ENCODE data around the gene LAMA4.

The LAMA4 gene

DNA sequence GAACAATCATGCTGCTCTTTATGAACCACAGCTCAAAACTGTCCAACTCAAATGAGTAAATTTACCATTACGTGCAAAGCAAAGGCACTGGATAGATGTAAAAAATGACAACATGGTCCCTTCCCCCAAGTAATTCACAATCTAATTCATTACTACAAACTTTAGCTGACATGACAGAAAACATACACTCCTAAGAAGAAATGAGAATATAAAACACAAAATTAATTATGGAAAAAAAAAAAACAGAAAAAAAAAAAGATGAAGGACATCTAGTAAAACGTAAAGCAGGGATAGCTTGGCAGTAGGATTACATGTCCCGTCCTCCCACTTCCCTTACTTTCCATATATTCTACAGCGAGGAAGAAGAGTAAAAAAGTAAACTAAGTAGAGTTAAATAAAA lies 172.8 kb downstream of the LAMA4 start:
- DNase-seq (ENCODE audit: low read depth) = no peak

DNA sequence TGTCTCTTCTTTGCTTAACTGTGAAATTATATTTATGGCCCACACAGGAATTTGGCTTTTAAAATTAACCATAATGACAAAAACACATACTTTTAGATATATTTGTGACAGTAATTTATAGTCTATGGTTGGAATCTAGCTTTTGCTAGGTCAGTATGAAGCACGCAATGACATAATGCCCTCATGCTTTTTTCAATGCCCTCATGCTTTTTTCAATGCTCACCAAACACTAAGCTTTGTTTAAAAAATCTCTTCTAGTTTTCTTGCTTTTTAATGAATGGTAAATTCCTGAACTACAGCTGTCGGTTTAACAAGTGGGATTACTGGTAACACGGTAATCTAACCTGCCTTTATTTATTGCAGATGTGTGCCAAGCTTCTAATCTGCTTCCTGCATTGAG lies 187.8 kb downstream of the LAMA4 start:
- no peak for DNase-seq (ENCODE audit: low read depth)

DNA sequence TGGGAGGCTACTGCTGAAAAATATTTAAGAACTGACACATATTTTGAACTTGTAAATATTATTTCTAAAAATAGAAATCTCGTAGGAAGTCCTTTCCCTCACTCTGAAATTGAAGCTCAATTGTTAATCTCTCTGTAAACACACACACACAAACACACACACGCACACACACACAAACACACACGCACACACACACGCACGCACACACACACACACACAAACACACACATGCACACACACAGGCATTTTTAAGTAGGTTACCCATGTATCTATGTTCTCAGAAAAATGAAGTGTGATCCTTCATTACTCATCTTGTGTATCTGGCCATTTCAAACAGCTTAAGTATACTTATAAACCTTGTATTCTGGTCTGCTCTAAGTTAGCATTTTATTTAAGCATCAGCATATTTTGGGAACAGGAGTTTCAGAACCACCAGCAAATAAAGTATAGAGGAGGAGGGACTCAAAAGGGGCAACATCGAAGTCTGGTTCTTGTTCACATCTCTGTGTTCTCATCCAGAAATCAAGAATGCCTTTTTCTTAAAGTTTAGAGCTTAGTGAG lies 188.9 kb downstream of the LAMA4 start:
- no peak for DNase-seq (ENCODE audit: low read depth)

DNA sequence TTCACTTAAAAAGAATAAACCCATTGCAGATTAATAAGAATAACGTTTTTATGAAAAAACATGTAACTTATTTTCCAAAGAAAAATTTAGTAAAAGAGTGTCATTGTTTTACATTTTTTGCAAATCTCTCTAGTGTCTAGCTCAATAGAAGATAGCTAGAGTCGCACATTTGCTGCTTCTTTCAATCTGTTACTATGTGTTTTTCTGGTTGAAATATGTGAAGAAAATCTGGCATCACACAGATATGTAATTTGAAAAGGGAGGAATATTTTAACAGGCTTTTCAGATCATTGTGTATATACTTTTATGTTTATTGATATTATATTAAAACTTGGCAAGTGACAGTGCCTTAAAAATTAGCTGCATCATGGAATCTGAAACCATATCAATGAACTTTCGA lies 191.4 kb downstream of the LAMA4 start:
- DNase-seq (ENCODE audit: low read depth) = no peak

DNA sequence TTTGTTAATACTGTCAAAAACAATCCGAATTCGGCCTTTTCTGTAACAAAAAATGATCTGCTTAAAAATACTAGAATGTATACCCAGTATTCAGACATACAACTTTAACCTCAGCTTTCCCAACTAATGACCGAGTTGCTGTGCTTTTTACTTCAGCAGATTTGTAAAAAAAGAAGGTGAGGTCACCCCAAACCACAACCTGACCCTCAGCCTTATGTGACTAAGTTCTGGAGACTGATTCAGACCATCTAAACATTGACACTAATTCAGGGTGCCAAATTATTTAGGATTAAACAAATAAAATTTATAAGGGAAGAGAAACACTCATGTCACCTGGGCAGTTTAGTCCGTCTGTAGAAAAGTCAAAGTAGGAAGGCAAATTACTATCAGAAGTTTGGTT lies 192.8 kb downstream of the LAMA4 start:
- DNase-seq (ENCODE audit: low read depth) = no peak
